WTC11 (cell line): ENCODE measurements around the gene KCNA5. TPM values are rescaled to one million over a fixed set of nuclear protein-coding genes. Genes with fewer than 3 reads are reported as not detected.

Source experiments
- ATAC-seq: fragments of 200-7000 bp; cut with Tn5 transposase; 2 replicates; pipeline ENCODE4 v1.10.0; 2021; ENCODE audit warnings: mild to moderate bottlenecking, moderate library complexity
- CTCF ChIA-PET: fragments of 300-600 bp; sonication (Branson Sonifier 250); formaldehyde crosslinking; loops from one replicate; lab custom pipeline; 2021; ENCODE audit warnings: antibody characterized with exemption; lab: Charles Lee
- POLR2A ChIA-PET: fragments of 350-600 bp; sonication (Branson Sonifier 250); formaldehyde crosslinking; loops from one replicate; lab custom pipeline; 2021; ENCODE audit warnings: antibody characterized with exemption; lab: Charles Lee
- DNase-seq: peaks from one replicate; pipeline ENCODE4 v3.0.0; 2021; ENCODE audit warnings: low spot score
- H3K27ac Mint-ChIP-seq: 2 replicates; pipeline ENCODE4 v1.8.0; 2021; ENCODE audit warnings: mixed read lengths
- H3K27me3 Mint-ChIP-seq: 2 replicates; pipeline ENCODE4 v1.8.0; 2021; ENCODE audit warnings: low read depth, mild to moderate bottlenecking, moderate library complexity, mixed read lengths
- H3K36me3 Mint-ChIP-seq: 2 replicates; pipeline ENCODE4 v1.8.0; 2021; ENCODE audit warnings: mixed read lengths
- H3K4me1 Mint-ChIP-seq: 2 replicates; pipeline ENCODE4 v1.8.0; 2022; ENCODE audit warnings: mixed read lengths
- H3K4me3 Mint-ChIP-seq: 2 replicates; pipeline ENCODE4 v1.8.0; 2021; ENCODE audit warnings: mild to moderate bottlenecking, moderate library complexity, mixed read lengths
- H3K9me3 Mint-ChIP-seq: 2 replicates; pipeline ENCODE4 v1.8.0; 2021; ENCODE audit warnings: mixed read lengths
- ATF1 ChIP-seq: sonication (generic); formaldehyde crosslinking; IDR thresholded peaks from 2 replicates; pipeline ENCODE4 v1.8.1; 2023; ENCODE audit warnings: mild to moderate bottlenecking, moderate library complexity, missing genetic modification reagents
- ETV6 ChIP-seq: sonication (generic); formaldehyde crosslinking; IDR thresholded peaks from 2 replicates; pipeline ENCODE4 v1.8.1; 2022; ENCODE audit warnings: mild to moderate bottlenecking, missing genetic modification reagents
- FOXP1 ChIP-seq: sonication (generic); formaldehyde crosslinking; IDR thresholded peaks from 2 replicates; pipeline ENCODE4 v1.8.0; 2022; ENCODE audit warnings: missing genetic modification reagents, mild to moderate bottlenecking, moderate library complexity, borderline replicate concordance
- MYBL2 ChIP-seq: sonication (generic); formaldehyde crosslinking; IDR thresholded peaks from 2 replicates; pipeline ENCODE4 v1.8.1; 2023; ENCODE audit warnings: mild to moderate bottlenecking, moderate library complexity, missing genetic modification reagents
- NR1H2 ChIP-seq: sonication (generic); formaldehyde crosslinking; IDR thresholded peaks from 2 replicates; pipeline ENCODE4 v1.9.0; 2021; ENCODE audit warnings: mild to moderate bottlenecking, moderate library complexity, missing genetic modification reagents
- SMAD3 ChIP-seq: sonication (generic); formaldehyde crosslinking; IDR thresholded peaks from 2 replicates; pipeline ENCODE4 v1.8.0; 2022; ENCODE audit warnings: missing genetic modification reagents, mild to moderate bottlenecking, borderline replicate concordance
- SOX15 ChIP-seq: fragments of 250-450 bp; sonication (Bioruptor Pico); IDR thresholded peaks from 2 replicates; pipeline ENCODE4 v1.9.0; 2021; ENCODE audit warnings: mild to moderate bottlenecking
- total RNA-seq: library from RNA; stranded (reverse); gene quantifications from 3 replicates; pipeline ENCODE4 v1.2.3, GENCODE V29; 2021
- TF ChIP-seq, protein P1 (sequence below): sonication (generic); formaldehyde crosslinking; IDR thresholded peaks from 2 replicates; pipeline ENCODE4 v1.8.0; 2023; ENCODE audit warnings: mild to moderate bottlenecking, missing genetic modification reagents
- TF ChIP-seq, protein P2 (sequence below): fragments of 250-450 bp; sonication (Bioruptor Pico); IDR thresholded peaks from 2 replicates; pipeline ENCODE4 v2.1.2; 2022; ENCODE audit warnings: mild to moderate bottlenecking, moderate library complexity
- TF ChIP-seq, protein P3 (sequence below): sonication (generic); formaldehyde crosslinking; IDR thresholded peaks from 2 replicates; pipeline ENCODE4 v1.8.0; 2022; ENCODE audit warnings: missing genetic modification reagents
- TF ChIP-seq, protein P4 (sequence below): sonication (generic); formaldehyde crosslinking; conservative IDR thresholded peaks from 2 replicates; pipeline ENCODE4 v1.8.1; 2023; ENCODE audit warnings: mild to moderate bottlenecking, low read depth, missing genetic modification reagents, moderate library complexity

KCNA5 gene
- total RNA-seq, 1 experiment from 2014 or later: 0.22 TPM

DNA sequence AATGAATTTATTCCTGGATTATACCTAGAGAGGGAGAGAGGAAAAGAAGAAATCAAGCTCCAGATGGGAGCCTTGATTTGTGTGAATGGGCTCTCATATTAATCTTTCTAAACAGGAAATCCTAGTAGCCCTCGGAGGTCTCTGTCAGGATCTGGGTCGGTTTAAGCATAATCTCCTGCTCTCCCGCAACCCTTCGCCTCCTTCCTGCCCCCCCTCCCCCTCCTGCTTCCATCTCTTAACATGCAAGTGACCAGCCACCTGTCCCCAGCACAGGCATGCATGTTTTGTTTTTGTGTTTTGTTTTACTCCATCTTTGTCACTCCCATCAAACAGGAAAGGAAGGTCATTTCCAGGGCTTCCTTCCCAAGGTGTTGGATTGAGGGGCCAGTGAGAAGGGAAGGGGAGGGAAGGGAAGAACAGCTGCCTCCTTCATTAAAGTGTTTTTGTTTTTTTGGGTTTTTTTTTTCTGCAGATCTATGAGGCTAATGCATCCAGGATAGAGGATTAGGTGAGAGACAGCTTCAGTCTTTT is 4.8 kb upstream of the KCNA5 start (continued):
- TF ChIP-seq, protein P1, sequence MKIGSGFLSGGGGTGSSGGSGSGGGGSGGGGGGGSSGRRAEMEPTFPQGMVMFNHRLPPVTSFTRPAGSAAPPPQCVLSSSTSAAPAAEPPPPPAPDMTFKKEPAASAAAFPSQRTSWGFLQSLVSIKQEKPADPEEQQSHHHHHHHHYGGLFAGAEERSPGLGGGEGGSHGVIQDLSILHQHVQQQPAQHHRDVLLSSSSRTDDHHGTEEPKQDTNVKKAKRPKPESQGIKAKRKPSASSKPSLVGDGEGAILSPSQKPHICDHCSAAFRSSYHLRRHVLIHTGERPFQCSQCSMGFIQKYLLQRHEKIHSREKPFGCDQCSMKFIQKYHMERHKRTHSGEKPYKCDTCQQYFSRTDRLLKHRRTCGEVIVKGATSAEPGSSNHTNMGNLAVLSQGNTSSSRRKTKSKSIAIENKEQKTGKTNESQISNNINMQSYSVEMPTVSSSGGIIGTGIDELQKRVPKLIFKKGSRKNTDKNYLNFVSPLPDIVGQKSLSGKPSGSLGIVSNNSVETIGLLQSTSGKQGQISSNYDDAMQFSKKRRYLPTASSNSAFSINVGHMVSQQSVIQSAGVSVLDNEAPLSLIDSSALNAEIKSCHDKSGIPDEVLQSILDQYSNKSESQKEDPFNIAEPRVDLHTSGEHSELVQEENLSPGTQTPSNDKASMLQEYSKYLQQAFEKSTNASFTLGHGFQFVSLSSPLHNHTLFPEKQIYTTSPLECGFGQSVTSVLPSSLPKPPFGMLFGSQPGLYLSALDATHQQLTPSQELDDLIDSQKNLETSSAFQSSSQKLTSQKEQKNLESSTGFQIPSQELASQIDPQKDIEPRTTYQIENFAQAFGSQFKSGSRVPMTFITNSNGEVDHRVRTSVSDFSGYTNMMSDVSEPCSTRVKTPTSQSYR (CRISPR knock-in tag): no peak
- TF ChIP-seq, protein P2, sequence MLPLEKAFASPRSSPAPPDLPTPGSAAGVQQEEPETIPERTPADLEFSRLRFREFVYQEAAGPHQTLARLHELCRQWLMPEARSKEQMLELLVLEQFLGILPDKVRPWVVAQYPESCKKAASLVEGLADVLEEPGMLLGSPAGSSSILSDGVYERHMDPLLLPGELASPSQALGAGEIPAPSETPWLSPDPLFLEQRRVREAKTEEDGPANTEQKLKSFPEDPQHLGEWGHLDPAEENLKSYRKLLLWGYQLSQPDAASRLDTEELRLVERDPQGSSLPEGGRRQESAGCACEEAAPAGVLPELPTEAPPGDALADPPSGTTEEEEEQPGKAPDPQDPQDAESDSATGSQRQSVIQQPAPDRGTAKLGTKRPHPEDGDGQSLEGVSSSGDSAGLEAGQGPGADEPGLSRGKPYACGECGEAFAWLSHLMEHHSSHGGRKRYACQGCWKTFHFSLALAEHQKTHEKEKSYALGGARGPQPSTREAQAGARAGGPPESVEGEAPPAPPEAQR (CRISPR knock-in tag): no peak
- TF ChIP-seq, protein P3, sequence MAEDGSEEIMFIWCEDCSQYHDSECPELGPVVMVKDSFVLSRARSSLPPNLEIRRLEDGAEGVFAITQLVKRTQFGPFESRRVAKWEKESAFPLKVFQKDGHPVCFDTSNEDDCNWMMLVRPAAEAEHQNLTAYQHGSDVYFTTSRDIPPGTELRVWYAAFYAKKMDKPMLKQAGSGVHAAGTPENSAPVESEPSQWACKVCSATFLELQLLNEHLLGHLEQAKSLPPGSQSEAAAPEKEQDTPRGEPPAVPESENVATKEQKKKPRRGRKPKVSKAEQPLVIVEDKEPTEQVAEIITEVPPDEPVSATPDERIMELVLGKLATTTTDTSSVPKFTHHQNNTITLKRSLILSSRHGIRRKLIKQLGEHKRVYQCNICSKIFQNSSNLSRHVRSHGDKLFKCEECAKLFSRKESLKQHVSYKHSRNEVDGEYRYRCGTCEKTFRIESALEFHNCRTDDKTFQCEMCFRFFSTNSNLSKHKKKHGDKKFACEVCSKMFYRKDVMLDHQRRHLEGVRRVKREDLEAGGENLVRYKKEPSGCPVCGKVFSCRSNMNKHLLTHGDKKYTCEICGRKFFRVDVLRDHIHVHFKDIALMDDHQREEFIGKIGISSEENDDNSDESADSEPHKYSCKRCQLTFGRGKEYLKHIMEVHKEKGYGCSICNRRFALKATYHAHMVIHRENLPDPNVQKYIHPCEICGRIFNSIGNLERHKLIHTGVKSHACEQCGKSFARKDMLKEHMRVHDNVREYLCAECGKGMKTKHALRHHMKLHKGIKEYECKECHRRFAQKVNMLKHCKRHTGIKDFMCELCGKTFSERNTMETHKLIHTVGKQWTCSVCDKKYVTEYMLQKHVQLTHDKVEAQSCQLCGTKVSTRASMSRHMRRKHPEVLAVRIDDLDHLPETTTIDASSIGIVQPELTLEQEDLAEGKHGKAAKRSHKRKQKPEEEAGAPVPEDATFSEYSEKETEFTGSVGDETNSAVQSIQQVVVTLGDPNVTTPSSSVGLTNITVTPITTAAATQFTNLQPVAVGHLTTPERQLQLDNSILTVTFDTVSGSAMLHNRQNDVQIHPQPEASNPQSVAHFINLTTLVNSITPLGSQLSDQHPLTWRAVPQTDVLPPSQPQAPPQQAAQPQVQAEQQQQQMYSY (CRISPR knock-in tag): no peak
- no peak for TF ChIP-seq SOX15
- TF ChIP-seq MYBL2 (CRISPR knock-in tag): no peak
- no peak for TF ChIP-seq SMAD3 (CRISPR knock-in tag)
- no peak for TF ChIP-seq ATF1 (CRISPR knock-in tag)
- TF ChIP-seq NR1H2 (CRISPR knock-in tag): no peak

DNA sequence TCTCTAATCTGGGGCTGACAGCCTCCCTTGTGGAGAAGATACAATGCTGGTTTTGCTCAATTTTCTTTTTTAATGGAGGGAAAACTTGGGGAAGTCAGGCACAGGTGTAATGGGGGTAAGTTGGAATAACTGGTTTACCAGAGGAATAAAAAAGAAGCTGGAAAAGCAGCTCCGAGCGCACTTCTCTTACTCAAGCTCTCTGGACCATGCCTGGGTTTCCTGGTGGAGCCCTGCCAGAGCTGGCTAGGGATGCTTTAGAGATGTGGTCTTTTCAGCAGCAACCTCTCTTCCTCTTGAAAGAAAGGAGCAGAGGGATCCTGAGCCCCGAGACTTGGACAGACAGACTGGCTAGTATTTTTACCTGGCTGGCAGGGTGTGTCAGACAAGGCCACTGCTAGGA is 3.9 kb upstream of the KCNA5 start:
- no peak overlapping the region for H3K27ac Mint-ChIP-seq
- H3K36me3 Mint-ChIP-seq: peaks cover 2% of the 10 kb centered on the region; the same call in 1 of the 2 replicates
- peaks cover 42% of the 10 kb centered on the region for H3K27me3 Mint-ChIP-seq

DNA sequence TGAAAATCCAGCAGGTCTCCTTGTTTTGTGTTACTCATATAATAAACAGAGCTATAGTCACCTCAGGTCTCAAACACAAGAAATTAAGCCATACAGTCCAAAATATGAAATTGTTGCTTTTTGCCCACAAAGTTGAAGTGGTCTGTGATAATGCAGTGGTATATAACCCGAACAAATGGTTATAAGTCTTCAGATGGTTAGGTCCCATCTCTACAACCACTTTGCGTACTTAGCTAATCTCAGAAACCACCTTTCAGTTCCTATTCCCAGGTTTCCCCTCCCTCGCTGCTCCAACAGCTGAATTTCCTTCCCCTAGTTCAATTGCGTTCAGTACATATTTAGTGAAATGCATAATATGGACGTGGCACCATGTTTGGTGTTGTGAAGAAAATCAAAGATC is 3.3 kb upstream of the KCNA5 start:
- no peak for DNase-seq
- H3K27ac Mint-ChIP-seq: no peak overlapping the region
- TF ChIP-seq ETV6 (CRISPR knock-in tag): no peak
- ChIA-PET CTCF (interaction anchor here (1.1 kb wide), 1 partner anchor 17 kb away, joined by 3 read pairs; no protein-coding TSS in a partner anchor), POLR2A (no interaction called here)
- no peak for ATAC-seq
- peaks cover 16% of the 10 kb centered on the region for H3K4me1 Mint-ChIP-seq
- H3K36me3 Mint-ChIP-seq: peaks cover 6% of the 10 kb centered on the region
- peaks cover 48% of the 10 kb centered on the region for H3K27me3 Mint-ChIP-seq
- H3K9me3 Mint-ChIP-seq: peaks cover 10% of the 10 kb centered on the region; the same call in 1 of the 2 replicates
- no peak overlapping the region for H3K4me3 Mint-ChIP-seq

More for the DNA sequence above, 3.9 kb upstream of the KCNA5 start:
- POLR2A ChIA-PET: no interaction called here
- Mint-ChIP-seq H3K4me1 (peaks cover 16% of the 10 kb centered on the region), H3K9me3 (peaks cover 7% of the 10 kb centered on the region; the same call in 1 of the 2 replicates)
- TF ChIP-seq, protein P4, sequence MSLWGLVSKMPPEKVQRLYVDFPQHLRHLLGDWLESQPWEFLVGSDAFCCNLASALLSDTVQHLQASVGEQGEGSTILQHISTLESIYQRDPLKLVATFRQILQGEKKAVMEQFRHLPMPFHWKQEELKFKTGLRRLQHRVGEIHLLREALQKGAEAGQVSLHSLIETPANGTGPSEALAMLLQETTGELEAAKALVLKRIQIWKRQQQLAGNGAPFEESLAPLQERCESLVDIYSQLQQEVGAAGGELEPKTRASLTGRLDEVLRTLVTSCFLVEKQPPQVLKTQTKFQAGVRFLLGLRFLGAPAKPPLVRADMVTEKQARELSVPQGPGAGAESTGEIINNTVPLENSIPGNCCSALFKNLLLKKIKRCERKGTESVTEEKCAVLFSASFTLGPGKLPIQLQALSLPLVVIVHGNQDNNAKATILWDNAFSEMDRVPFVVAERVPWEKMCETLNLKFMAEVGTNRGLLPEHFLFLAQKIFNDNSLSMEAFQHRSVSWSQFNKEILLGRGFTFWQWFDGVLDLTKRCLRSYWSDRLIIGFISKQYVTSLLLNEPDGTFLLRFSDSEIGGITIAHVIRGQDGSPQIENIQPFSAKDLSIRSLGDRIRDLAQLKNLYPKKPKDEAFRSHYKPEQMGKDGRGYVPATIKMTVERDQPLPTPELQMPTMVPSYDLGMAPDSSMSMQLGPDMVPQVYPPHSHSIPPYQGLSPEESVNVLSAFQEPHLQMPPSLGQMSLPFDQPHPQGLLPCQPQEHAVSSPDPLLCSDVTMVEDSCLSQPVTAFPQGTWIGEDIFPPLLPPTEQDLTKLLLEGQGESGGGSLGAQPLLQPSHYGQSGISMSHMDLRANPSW (CRISPR knock-in tag): no peak
- TF ChIP-seq FOXP1 (CRISPR knock-in tag): no peak
- TF ChIP-seq, all 79 proteins: peak for 0
- DNase-seq: no peak
- CTCF ChIA-PET: interaction anchor here (1.1 kb wide), 1 partner anchor 18 kb away, joined by 3 read pairs; no protein-coding TSS in a partner anchor
- ATAC-seq: no peak
- H3K4me3 Mint-ChIP-seq: no peak overlapping the region
